Thoracic aorta (tissue), 2 donors: ENCODE data around the gene ACSS1. TPM values are rescaled to one million over a fixed set of nuclear protein-coding genes. Genes with fewer than 3 reads are reported as not detected.

Experiments used
- ATAC-seq: fragments of 150-250 bp; one replicate; pipeline ENCODE4 v1.8.0; 2017; ENCODE audit warnings: low read depth; ENCODE audit not compliant: insufficient number of reproducible peaks, low FRiP score
- DNase-seq: peaks from one replicate; pipeline ENCODE4 v3.0.0-alpha.2; 2020; ENCODE audit warnings: low spot score
- H3K27ac ChIP-seq, 2 donors: fragments of 200-600 bp; sonication (generic); 1 replicate in 1 of 2; 2 replicates in 1 of 2; pipeline ENCODE4 v1.5.1; 2016; ENCODE audit warnings: mild to moderate bottlenecking in 2 of 2, moderate library complexity in 2 of 2
- H3K27me3 ChIP-seq: fragments of 200-600 bp; sonication (generic); replicated peaks from 2 replicates; pipeline ENCODE4 v1.6.0; 2016; ENCODE audit warnings: mild to moderate bottlenecking; ENCODE audit not compliant: insufficient read depth
- H3K36me3 ChIP-seq: fragments of 200-600 bp; sonication (generic); one replicate; pipeline ENCODE4 v1.5.1; 2016
- H3K4me1 ChIP-seq, 2 donors: fragments of 200-600 bp; sonication (generic); 1 replicate in 1 of 2; 2 replicates in 1 of 2; pipeline versions ENCODE4 v1.5.1 to v1.6.0; 2016; ENCODE audit warnings: low read depth in 2 of 2, mild to moderate bottlenecking in 1 of 2; ENCODE audit not compliant: control insufficient read depth in 1 of 2
- H3K4me3 ChIP-seq: fragments of 200-600 bp; sonication (generic); 2 replicates; pipeline ENCODE4 v1.5.1; 2016; ENCODE audit warnings: mild to moderate bottlenecking
- H3K9me3 ChIP-seq: fragments of 200-600 bp; sonication (generic); 2 replicates; pipeline ENCODE4 v1.5.1; 2016
- CTCF ChIP-seq: fragments of 200-600 bp; sonication (generic); IDR thresholded peaks from one replicate; pipeline ENCODE4 v1.5.1; 2019; ENCODE audit warnings: antibody characterized with exemption
- total RNA-seq, 2 donors: library from RNA; depleted of rRNA; stranded (reverse); fragments of >200 nt; gene quantifications; one replicate each; pipeline versions ENCODE4 v1.1.0 to v1.2.3, GENCODE V29; 2016

The ACSS1 gene
- total RNA-seq, 2 donors from 2014 or later: 26.0 to 31.7 TPM

DNA sequence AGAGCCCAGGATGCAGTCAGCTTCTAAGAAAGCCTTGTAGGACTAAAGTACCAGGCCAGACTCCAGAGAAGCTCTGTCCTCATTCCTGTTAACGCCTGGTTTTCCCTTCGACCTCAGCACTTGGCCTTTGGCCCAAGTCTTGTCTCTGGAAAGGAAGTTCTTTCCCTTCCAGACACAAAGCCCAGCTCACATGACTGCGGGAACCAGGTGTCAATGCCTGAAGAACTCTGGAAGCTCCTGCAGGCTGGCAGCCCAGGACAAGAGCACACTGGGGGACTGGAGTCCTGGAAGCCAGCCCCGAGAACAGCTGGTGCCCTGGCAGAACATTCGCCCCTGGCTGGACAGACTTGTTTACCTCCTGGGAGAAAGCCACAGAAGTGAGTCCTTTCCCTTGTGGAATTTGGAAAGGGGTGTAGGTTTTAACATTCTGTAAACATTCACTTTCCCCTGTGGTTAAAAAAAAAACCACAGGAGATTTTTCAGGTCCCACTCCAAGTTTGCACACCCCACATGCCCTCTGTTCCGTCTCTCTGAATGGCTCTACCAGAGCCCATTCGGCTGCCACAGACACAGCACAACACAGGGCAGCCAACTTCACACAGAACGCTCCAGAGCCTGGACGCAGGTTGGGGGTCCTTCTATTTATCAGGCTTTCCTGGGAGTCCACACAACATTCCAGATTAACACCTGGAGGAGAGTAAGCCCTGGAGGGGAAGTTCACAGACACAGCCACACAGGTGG lies 18.1 kb downstream of the ACSS1 start:
- no peaks in the 10 kb centered on the region for H3K36me3 ChIP-seq
- H3K27ac ChIP-seq: peak overlapping the region; percentile 95
- DNase-seq (peak; percentile 63), ATAC-seq (peak; percentile 70)
- H3K27me3 ChIP-seq: no peaks in the 10 kb centered on the region
- H3K4me1 ChIP-seq: peaks cover 86 to 97% of the 10 kb centered on the region in 2 donors
- H3K4me3 ChIP-seq: peak overlapping the region; percentile 38
- no peaks in the 10 kb centered on the region for H3K9me3 ChIP-seq
- peak; percentile 38 for TF ChIP-seq CTCF

GRCh38 chr20:25038591-25039015 lies 19.3 kb downstream of the ACSS1 start:
- H3K4me3 ChIP-seq: peak overlapping the region; percentile 38

GRCh38 chr20:25038103-25038410 lies 19.9 kb downstream of the ACSS1 start:
- Histone ChIP-seq H3K4me3 (peak overlapping the region; percentile 9), H3K27me3 (no peaks in the 10 kb centered on the region), H3K27ac (peak overlapping the region; percentile 95), H3K9me3 (no peaks in the 10 kb centered on the region), H3K36me3 (no peaks in the 10 kb centered on the region), H3K4me1 (peaks cover 70 to 85% of the 10 kb centered on the region in 2 donors)
- no peak for DNase-seq
- ATAC-seq: no peak
- TF ChIP-seq CTCF: no peak

More at GRCh38 chr20:25038591-25039015, 19.3 kb downstream of the ACSS1 start:
- Histone ChIP-seq H3K9me3 (no peaks in the 10 kb centered on the region), H3K36me3 (no peaks in the 10 kb centered on the region), H3K27me3 (no peaks in the 10 kb centered on the region), H3K27ac (peak overlapping the region; percentile 95), H3K4me1 (peaks cover 76 to 85% of the 10 kb centered on the region in 2 donors)
- no peak for ATAC-seq
- no peak for TF ChIP-seq CTCF
- no peak for DNase-seq

DNA sequence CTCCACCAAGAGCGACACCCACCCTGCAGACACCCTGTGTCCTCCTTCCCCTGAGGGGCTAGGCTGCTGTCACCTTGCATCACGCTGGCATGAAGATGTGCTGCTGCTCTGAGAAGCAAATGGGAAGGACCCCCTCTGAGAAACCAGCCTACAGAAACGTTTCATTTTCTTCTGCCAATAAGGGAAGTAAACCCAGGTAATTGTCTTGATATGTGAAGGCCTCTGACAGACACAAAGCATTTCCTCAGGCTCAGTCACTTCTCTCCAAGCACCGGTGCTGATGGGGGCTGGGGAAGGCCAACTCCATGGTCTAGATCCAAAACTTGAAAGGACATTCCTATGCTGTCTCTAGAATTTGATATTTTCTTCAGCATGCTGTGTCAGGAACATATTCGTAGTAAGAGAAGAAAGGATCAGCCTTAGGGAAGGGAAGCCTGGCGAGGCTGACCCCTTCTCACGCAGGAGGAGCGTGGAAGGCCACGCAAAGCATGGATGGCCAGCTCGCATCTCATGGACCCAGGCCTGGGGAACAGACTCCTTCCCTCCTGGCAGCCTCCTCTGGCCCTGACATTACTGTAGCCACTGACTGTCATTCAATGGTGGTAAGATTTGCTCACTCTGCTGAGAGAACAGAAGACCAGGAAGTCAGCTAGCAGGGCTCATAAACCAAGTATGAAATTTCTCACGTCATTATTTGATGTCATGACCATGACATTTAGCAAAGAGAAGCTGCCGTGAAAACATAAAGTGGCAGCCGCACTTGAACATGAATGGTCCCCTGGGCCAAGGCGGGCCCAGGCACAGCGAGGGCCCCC lies 20.4 kb downstream of the ACSS1 start:
- Histone ChIP-seq H3K4me1 (peaks cover 67 to 85% of the 10 kb centered on the region in 2 donors), H3K36me3 (no peaks in the 10 kb centered on the region), H3K4me3 (peak overlapping the region; percentile 9), H3K27me3 (no peaks in the 10 kb centered on the region), H3K27ac (peak overlapping the region; percentile 95), H3K9me3 (no peaks in the 10 kb centered on the region)
- no peak for TF ChIP-seq CTCF
- ATAC-seq: no peak
- DNase-seq: no peak

DNA sequence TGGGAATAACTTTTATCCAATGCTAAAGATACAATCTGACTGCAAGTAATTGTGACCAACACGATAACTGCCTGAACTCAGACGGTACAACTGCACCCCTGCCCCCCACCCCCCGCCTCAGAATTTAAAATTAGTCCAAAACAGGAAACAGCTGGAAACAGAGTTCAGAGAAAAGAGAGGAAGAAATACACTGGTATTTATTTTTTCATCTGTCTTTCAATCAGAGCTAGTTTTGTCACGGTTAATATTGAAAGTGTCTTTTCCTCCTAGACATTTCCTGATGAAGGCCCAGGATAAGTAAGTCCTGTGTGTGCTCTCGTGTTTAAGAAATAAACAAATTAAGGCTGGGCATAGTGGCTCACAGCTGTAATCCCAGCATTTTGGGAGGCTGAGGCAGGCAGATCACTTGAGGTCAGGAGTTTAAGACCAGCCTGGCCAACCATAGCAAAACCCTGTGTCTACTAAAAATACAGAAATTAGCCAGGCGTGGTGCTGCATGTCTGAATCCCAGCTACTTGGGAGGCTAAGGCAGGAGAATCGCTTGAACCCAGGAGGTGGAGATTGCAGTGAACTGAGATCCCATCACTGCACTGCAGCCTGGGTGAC lies 21.5 kb downstream of the ACSS1 start:
- no peak for DNase-seq
- peak overlapping the region; percentile 95 for H3K27ac ChIP-seq

More for the DNA sequence above, 21.5 kb downstream of the ACSS1 start:
- Histone ChIP-seq H3K4me1 (peaks cover 61 to 78% of the 10 kb centered on the region in 2 donors), H3K4me3 (peak overlapping the region; percentile 30), H3K36me3 (no peaks in the 10 kb centered on the region), H3K9me3 (no peaks in the 10 kb centered on the region), H3K27me3 (no peaks in the 10 kb centered on the region)
- no peak for TF ChIP-seq CTCF
- ATAC-seq: no peak
